Activated CD4-positive, alpha-beta T cell treated with anti-CD3 and anti-CD28 coated beads, Interleukin-2, amount 50 U/mL, for 16 hours (primary cell): ENCODE data around the gene YLPM1.
A peak's percentile ranks its signal among the peaks of the same experiment; 100 is the strongest.

ENCODE experiments used
- DNase-seq: peaks from one replicate; pipeline ENCODE4 v3.0.0-alpha.2; 2020

Gene YLPM1

GRCh38 chr14:74792249-74793039, 29.3 kb downstream of the YLPM1 start:
- peak; percentile 26 for DNase-seq

GRCh38 chr14:74793506-74794155, 30.5 kb downstream of the YLPM1 start:
- DNase-seq, result no peak

- DNase-seq, result no peak
Measured at GRCh38 chr14:74794947-74795346, 31.8 kb downstream of the YLPM1 start.

- DNase-seq, result no peak
Measured at GRCh38 chr14:74799765-74800164, 36.6 kb downstream of the YLPM1 start.

- no peak for DNase-seq
Measured at GRCh38 chr14:74800780-74801179, 37.7 kb downstream of the YLPM1 start.

- DNase-seq, result no peak
Measured at GRCh38 chr14:74801396-74801795, 38.3 kb downstream of the YLPM1 start.

GRCh38 chr14:74804219-74804825, 41.2 kb downstream of the YLPM1 start:
- DNase-seq, result no peak

- DNase-seq, result no peak
Measured at GRCh38 chr14:74807853-74808545, 44.9 kb downstream of the YLPM1 start.

- no peak for DNase-seq
Measured at GRCh38 chr14:74816124-74816523, 53.0 kb downstream of the YLPM1 start.

- no peak for DNase-seq
Measured at GRCh38 chr14:74820288-74820687, 57.2 kb downstream of the YLPM1 start.

- no peak for DNase-seq
Measured at GRCh38 chr14:74821267-74821915, 58.3 kb downstream of the YLPM1 start.

GRCh38 chr14:74824997-74825396, 61.9 kb downstream of the YLPM1 start:
- peak; percentile 9 for DNase-seq

GRCh38 chr14:74826574-74826973, 63.5 kb downstream of the YLPM1 start:
- DNase-seq, result no peak

GRCh38 chr14:74829251-74829650, 66.1 kb downstream of the YLPM1 start:
- no peak for DNase-seq

- no peak for DNase-seq
Measured at GRCh38 chr14:74832849-74833248, 69.7 kb downstream of the YLPM1 start.

GRCh38 chr14:74834692-74835392, 71.7 kb downstream of the YLPM1 start:
- DNase-seq, result no peak

- DNase-seq, result no peak
Measured at GRCh38 chr14:74835645-74836250, 72.6 kb downstream of the YLPM1 start.

- peak; percentile 23 for DNase-seq
Measured at GRCh38 chr14:74836251-74836960, 73.3 kb downstream of the YLPM1 start.

- peak; percentile 21 for DNase-seq
Measured at GRCh38 chr14:74838166-74838565, 75.0 kb downstream of the YLPM1 start.

- DNase-seq, result peak; percentile 64
Measured at GRCh38 chr14:74840603-74841030, 77.5 kb downstream of the YLPM1 start.
